MM.1S (cell line): ENCODE measurements around the gene DTNB.

ENCODE experiments used
- DNase-seq: peaks from one replicate; pipeline ENCODE4 v3.0.0-alpha.2; 2015
- H2AFZ ChIP-seq: fragments of 300-600 bp; sonication (generic); 2 replicates; pipeline ENCODE4 v1.6.0; 2016; ENCODE audit warnings: antibody characterized with exemption, low read length
- H3F3A ChIP-seq: fragments of 300-600 bp; sonication (generic); 2 replicates; pipeline ENCODE4 v1.6.1; 2016; ENCODE audit warnings: mild to moderate bottlenecking, antibody characterized with exemption, low read length, moderate library complexity, mixed read lengths; ENCODE audit not compliant: insufficient read depth
- H3K27ac ChIP-seq: fragments of 300-600 bp; sonication (generic); 2 replicates; pipeline ENCODE4 v1.5.1; 2016; ENCODE audit warnings: mild to moderate bottlenecking, low read length
- H3K27me3 ChIP-seq: fragments of 300-600 bp; sonication (generic); replicated peaks from 2 replicates; pipeline ENCODE4 v1.6.0; 2016; ENCODE audit warnings: low read length; ENCODE audit not compliant: insufficient read depth
- H3K36me3 ChIP-seq: fragments of 300-600 bp; sonication (generic); replicated peaks from 2 replicates; pipeline ENCODE4 v1.6.1; 2016; ENCODE audit warnings: mild to moderate bottlenecking, low read length, mixed read lengths; ENCODE audit not compliant: insufficient read depth
- H3K4me1 ChIP-seq: fragments of 300-600 bp; sonication (generic); 2 replicates; pipeline ENCODE4 v1.6.1; 2016; ENCODE audit warnings: low read length, mixed read lengths
- H3K4me2 ChIP-seq: fragments of 300-600 bp; sonication (generic); 2 replicates; pipeline ENCODE4 v1.6.0; 2016; ENCODE audit warnings: low read depth, low read length
- H3K4me3 ChIP-seq: fragments of 300-600 bp; sonication (generic); 2 replicates; pipeline ENCODE4 v1.5.1; 2016; ENCODE audit warnings: low read length, mixed read lengths
- H3K79me2 ChIP-seq: fragments of 300-600 bp; sonication (generic); 2 replicates; pipeline ENCODE4 v1.6.1; 2016; ENCODE audit warnings: mixed run types, low read length, mixed read lengths
- H3K9ac ChIP-seq: fragments of 300-600 bp; sonication (generic); 2 replicates; pipeline ENCODE4 v1.6.1; 2016; ENCODE audit warnings: low read length, mixed read lengths
- H3K9me2 ChIP-seq: fragments of 300-600 bp; sonication (generic); replicated peaks from 2 replicates; pipeline ENCODE4 v1.6.1; 2016; ENCODE audit warnings: mild to moderate bottlenecking, low read length, mixed read lengths; ENCODE audit not compliant: insufficient read depth
- H3K9me3 ChIP-seq: fragments of 300-600 bp; sonication (generic); replicated peaks from 2 replicates; pipeline ENCODE4 v1.6.1; 2016; ENCODE audit warnings: mild to moderate bottlenecking, low read length, mixed read lengths; ENCODE audit not compliant: insufficient read depth
- H4K20me1 ChIP-seq: fragments of 300-600 bp; sonication (generic); 2 replicates; pipeline ENCODE4 v1.6.1; 2016; ENCODE audit warnings: mild to moderate bottlenecking, low read length, moderate library complexity, mixed read lengths; ENCODE audit not compliant: insufficient read depth
- CTCF ChIP-seq: fragments of 300-600 bp; sonication (generic); IDR thresholded peaks from 2 replicates; pipeline ENCODE4 v1.5.1; 2016; ENCODE audit warnings: antibody characterized with exemption, low read length, mixed read lengths
- EZH2 ChIP-seq: fragments of 300-600 bp; sonication (generic); optimal IDR thresholded peaks from 2 replicates; pipeline ENCODE3; 2017; ENCODE audit warnings: low read depth, mild to moderate bottlenecking, antibody characterized with exemption, low read length, mixed read lengths
- EZH2phosphoT487 ChIP-seq: fragments of 300-600 bp; sonication (generic); IDR thresholded peaks from 2 replicates; pipeline ENCODE4 v1.6.1; 2018; ENCODE audit warnings: antibody characterized with exemption, low read length

The DTNB gene

GRCh38 chr2:25419678-25420242, 253.6 kb downstream of the DTNB start:
- peak overlapping the region; percentile 20 for H2AFZ ChIP-seq
- no peaks in the 10 kb centered on the region for H3K36me3 ChIP-seq
- no peak for TF ChIP-seq EZH2phosphoT487
- TF ChIP-seq CTCF: no peak
- no peak for TF ChIP-seq EZH2
- peaks cover 42% of the 10 kb centered on the region for H3F3A ChIP-seq
- no peaks in the 10 kb centered on the region for H4K20me1 ChIP-seq
- H3K4me1 ChIP-seq: peaks cover 50% of the 10 kb centered on the region
- H3K27me3 ChIP-seq: no peaks in the 10 kb centered on the region
- H3K9me2 ChIP-seq: no peaks in the 10 kb centered on the region
- peak; percentile 95 for DNase-seq
- peak overlapping the region; percentile 97 for H3K27ac ChIP-seq
- H3K79me2 ChIP-seq: 0 out of 2 replicates have a peak, but pooled peaks cover 4% of the 10 kb centered on the region
- H3K9me3 ChIP-seq: no peaks in the 10 kb centered on the region
- peak overlapping the region; percentile 71 for H3K9ac ChIP-seq
- H3K4me3 ChIP-seq: peak overlapping the region; percentile 47
- peak overlapping the region; percentile 73 for H3K4me2 ChIP-seq

GRCh38 chr2:25418944-25419677, 254.3 kb downstream of the DTNB start:
- H3K79me2 ChIP-seq: 0 out of 2 replicates have a peak, but pooled peaks cover 4% of the 10 kb centered on the region
- H2AFZ ChIP-seq: peak overlapping the region; percentile 20
- TF ChIP-seq EZH2: no peak
- no peak for TF ChIP-seq CTCF
- no peak for TF ChIP-seq EZH2phosphoT487
- no peaks in the 10 kb centered on the region for H3K27me3 ChIP-seq
- H3K4me3 ChIP-seq: peak overlapping the region; percentile 47
- peak overlapping the region; percentile 71 for H3K9ac ChIP-seq
- no peaks in the 10 kb centered on the region for H3K36me3 ChIP-seq
- peaks cover 54% of the 10 kb centered on the region for H3K4me1 ChIP-seq
- no peaks in the 10 kb centered on the region for H3K9me2 ChIP-seq
- peak; percentile 62 for DNase-seq
- H3F3A ChIP-seq: peaks cover 42% of the 10 kb centered on the region
- peak overlapping the region; percentile 73 for H3K4me2 ChIP-seq
- H3K9me3 ChIP-seq: no peaks in the 10 kb centered on the region
- H4K20me1 ChIP-seq: no peaks in the 10 kb centered on the region
- peak overlapping the region; percentile 97 for H3K27ac ChIP-seq

GRCh38 chr2:25417715-25418369, 255.5 kb downstream of the DTNB start:
- Histone ChIP-seq H3K27me3 (no peaks in the 10 kb centered on the region), H3F3A (peaks cover 42% of the 10 kb centered on the region), H3K27ac (peak overlapping the region; percentile 97; the same call in 1 of the 2 replicates), H3K4me2 (peak overlapping the region; percentile 73; the same call in 1 of the 2 replicates), H3K9me3 (no peaks in the 10 kb centered on the region), H3K4me3 (no peak overlapping the region), H4K20me1 (no peaks in the 10 kb centered on the region), H3K9ac (no peak overlapping the region; the same call in 1 of the 2 replicates), H3K36me3 (no peaks in the 10 kb centered on the region), H3K4me1 (peaks cover 54% of the 10 kb centered on the region), H3K79me2 (0 out of 2 replicates have a peak, but pooled peaks cover 4% of the 10 kb centered on the region), H3K9me2 (no peaks in the 10 kb centered on the region), H2AFZ (no peak overlapping the region)
- no peak for TF ChIP-seq CTCF
- TF ChIP-seq EZH2: no peak
- TF ChIP-seq EZH2phosphoT487: no peak
- no peak for DNase-seq
